ENCODE measurements around the gene XPR1.

GRCh38 chr1:180612632-180613031, 19.2 kb upstream of the XPR1 start:
- TF ChIP-seq CTCF (IDR thresholded peaks at IDR 0.05) (no peak), EP300 (IDR thresholded peaks at IDR 0.05) (no peak), POLR2A (IDR thresholded peaks at IDR 0.05) (no peak), POLR2AphosphoS5 (IDR thresholded peaks at IDR 0.05) (no peak)
